Activated T-cell treated with anti-CD3 and anti-CD28 coated beads for 4 hours (primary cell): Measurements from ENCODE around the gene CEP131.
A peak's percentile ranks its signal among the peaks of the same experiment; 100 is the strongest.

Experiments used
- DNase-seq: peaks from one replicate; pipeline ENCODE4 v3.0.0-alpha.2; 2020

The CEP131 gene

GRCh38 chr17:81251094-81251708, 28.4 kb upstream of the CEP131 start:
- no peak for DNase-seq

DNA sequence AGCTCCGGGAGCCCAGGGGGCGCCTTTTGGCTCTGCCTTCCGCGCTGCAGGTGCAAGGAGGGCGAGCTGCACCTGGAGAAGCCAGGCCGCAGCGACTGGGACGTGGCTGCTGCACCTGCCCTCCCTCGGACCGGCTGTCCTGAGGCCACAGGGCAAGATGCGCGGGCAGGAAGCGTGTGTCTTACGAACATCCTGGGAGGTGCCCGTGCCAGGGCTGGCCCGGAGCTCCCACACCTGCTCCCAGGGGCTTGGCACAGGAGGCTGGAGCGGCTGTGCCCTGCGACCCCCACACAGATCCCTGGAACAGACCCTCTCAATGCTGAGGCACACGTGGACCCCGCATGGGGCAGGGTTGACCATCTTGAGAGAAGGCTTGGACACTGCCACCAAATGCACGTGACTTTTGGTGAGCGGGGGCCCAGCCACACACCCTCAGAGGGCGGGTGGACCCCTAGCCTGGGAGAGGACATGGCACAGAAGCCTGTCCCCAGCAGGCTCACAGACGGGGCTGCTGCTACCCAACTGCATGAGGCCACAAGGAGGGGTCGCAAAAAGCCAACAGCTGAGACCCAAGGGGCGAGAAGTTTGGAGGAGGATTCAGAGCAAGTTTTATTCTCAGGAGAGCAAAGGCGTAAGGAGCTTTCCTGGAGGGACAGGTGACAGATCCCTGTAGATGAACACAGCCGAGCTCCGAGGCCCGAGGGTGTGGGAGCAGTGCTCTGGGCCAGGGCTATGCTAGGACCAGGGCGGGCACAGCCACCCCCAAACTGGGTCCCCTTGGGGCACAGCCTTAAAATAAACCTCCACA, 27.7 kb upstream of the CEP131 start:
- no peak for DNase-seq

DNA sequence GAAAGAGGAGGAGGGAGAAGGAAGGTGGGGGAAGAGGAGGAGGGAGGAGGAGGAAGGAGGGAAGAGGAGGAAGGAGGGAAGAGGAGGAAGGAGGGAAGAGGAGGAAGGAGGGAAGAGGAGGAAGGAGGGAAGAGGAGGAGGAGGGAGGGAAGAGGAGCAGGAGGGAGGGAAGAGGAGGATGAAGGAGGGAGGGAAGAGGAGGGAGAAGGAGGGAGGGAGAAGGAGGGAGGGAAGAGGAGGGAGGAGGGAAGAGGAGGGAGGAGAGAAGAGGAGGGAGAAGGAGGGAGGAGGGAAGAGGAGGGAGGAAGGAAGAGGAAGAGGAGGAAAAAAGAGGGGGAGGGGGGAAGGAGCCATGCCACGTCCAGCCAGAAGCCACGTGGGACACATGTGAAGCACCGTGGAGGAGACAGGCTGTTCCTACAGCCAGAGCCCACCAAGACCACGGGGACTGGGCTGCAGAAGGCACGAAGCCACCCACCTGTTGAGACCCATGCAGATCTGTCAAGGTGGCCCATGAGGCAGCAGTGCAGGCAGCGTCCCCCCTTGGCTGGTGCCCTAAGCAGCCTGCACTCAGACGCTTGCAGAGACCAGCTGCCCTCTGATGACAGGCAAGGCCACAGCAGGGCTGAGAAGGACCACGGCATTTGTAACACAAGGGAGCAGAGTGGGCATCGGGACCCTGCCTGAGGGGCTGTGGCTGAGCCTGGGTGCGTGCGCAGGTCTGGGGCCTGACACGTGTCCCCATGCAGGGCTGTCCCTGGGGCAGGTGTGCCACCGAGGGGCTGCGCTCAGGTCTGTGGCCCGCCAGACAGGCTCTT, 26.7 kb upstream of the CEP131 start:
- DNase-seq, result no peak

- DNase-seq, result no peak
These were observed 25.9 kb upstream of the CEP131 start for GRCh38 chr17:81248649-81249048.

DNA sequence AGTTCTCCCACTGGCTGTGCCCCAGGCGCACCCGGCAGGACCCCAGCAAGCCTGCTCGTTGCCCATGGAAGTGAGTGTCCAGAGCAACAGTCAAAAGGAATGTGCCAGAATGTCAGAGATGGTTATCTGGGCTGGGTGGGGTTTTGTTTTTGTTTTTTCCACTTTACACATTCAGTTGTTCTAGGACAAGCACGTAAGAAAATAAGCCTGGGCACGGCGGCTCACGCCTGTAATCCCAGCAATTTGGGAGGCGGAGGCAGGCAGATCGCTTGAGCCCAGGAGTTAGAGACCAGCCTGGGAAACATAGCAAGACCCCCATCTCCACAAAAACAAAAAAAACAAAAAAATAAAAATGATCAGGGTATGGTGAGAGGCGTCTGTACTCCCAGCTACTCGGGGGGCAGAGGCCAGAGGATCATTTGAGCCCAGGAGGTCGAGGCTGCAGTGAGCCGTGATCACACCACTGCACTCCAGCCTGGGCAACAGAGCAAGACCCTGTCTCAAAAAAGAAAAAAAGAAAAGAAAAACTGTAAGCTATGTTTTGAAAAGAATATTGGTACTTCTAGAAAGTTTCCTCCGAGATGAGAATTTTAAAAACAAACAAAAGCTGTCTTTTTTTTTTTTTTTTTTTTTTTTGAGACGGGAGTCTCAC, 24.7 kb upstream of the CEP131 start:
- DNase-seq, result no peak

- no peak for DNase-seq
These were observed 24.0 kb upstream of the CEP131 start for GRCh38 chr17:81246679-81247338.

GRCh38 chr17:81246343-81246670, 23.5 kb upstream of the CEP131 start:
- DNase-seq, result no peak

DNA sequence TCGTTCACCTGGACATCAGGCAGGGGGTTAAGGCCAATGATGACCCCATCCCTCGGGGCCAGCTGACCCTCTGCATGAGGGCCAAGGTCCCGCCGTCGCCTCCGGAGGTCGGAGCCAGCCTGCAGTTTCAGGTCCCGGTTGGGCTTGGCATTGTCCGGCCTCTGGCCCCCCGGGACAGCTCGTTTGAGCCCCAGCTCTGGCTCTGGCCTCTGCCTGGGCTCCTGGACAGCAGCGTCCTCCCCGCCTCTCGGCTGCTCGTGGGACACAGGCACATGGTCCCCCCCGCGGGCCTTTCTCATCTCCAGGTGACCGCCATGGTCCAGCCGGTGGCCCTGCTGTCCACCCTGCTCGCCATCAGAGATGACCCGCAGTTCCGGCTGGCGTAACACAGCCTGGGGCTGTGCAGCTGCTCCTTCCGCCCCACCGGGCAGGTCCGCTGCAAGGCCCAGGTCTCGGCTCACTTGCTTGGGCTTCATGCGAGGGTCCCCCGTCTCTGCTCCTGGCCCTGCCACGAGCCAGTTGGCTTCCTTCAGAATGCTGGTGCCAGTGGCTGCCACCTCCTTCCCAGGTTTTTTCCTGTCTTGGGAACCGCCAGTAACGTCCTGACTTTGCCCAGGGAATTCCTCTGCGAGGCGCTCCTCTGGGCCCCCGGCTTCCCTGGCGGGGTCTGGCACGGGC, 23.0 kb upstream of the CEP131 start:
- DNase-seq, result no peak

GRCh38 chr17:81245024-81245664, 22.4 kb upstream of the CEP131 start:
- no peak for DNase-seq

GRCh38 chr17:81244358-81245023, 21.7 kb upstream of the CEP131 start:
- no peak for DNase-seq

- DNase-seq, result no peak
These were observed 20.5 kb upstream of the CEP131 start for GRCh38 chr17:81243333-81243664.

DNA sequence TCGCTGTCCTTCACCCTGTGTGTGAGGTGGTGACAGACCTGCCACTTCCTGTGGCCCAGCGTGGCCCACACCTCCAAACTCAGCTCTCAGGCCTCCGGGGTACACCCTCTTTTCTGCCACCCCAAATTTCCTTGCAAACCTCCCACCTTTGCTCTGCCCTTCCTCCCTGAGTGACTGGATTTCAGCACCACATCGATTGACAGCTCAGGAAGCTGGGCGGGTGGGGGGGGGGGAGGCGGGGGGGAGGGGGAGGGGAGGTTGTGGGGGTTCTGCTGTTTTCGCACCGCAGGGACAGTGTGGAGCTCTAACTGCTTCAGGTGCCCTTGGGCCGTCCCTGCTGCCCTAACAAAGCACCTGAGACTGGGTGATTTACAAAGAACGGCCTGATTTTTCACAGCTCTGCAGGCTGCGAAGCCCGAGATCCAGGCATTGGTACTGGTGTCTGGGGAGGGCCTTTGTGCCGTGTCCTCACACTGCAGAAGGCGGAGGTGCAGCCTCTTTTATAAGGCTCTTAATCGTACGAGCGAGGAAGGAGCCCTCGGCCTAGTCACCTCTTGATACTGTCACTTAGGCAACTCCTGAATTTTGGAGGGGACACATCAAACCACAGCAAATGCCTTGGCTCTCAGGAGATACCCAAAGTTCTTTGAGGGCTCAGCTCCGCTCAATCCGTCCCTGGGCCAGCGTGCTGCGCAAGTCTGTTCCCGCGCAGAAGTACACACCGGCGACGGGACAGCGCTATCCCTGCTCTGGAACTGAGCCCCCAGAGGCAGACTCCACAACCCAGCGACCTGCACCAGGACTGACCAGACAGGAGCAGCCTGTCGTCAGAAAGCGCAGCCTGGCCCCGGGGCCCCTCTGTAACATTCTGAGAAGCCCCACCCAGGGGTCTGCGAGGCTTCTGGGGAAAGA, 19.9 kb upstream of the CEP131 start:
- DNase-seq, result no peak

GRCh38 chr17:81241648-81242420, 19.1 kb upstream of the CEP131 start:
- DNase-seq, result peak; percentile 51

DNA sequence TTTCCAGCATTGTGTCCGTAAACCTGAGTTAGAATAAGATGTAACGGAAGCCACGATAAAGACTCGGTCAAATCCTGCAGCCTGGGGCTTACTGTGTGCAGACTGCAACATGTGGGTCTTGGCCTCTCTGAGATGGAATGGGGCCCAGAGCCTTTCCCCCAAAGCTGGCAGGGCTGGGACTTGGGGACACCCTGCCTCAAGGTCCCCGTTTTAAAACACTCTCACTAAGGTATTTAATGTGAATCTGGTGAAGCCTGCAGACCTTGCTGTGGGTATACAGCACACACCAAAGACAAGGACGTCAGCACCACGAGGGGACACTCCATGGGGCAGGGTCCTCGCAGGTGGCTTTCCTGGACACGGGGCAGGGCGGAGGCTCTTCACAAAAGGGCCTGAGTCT, 18.4 kb upstream of the CEP131 start:
- DNase-seq, result no peak

GRCh38 chr17:81240761-81241160, 18.0 kb upstream of the CEP131 start:
- no peak for DNase-seq

GRCh38 chr17:81239714-81240555, 17.2 kb upstream of the CEP131 start:
- peak; percentile 33 for DNase-seq

GRCh38 chr17:81238815-81239713, 16.3 kb upstream of the CEP131 start, which contains the start of the genes NDUFAF8 and TEPSIN:
NDUFAF8 (plus strand) TSS chr17:81239318; CDS start chr17:81239364, 46 bp downstream.
TEPSIN (minus strand) TSS chr17:81239055; CDS start chr17:81239033, 22 bp downstream.
- DNase-seq, result peak; percentile 86
